H1 (cell line): ENCODE measurements around the gene CDKL1. TPM values are rescaled to one million over a fixed set of nuclear protein-coding genes. Genes with fewer than 3 reads are reported as not detected.

Source experiments
- SIX5 ChIP-seq: IDR thresholded peaks from 2 replicates; pipeline ENCODE4 v1.6.1; 2011; ENCODE audit warnings: mild to moderate bottlenecking, low read depth, low read length
- polyA plus RNA-seq, 7 experiments: library from polyadenylated mRNA; depleted of rRNA in 3 of 7; stranded (reverse) in 5 of 7; unstranded in 2 of 7; fragments of >200 nt in 5 of 7; fragments of 200-250 nt in 2 of 7; gene quantifications; 1 replicate in 5 of 7; 2 replicates in 1 of 7; 4 replicates in 1 of 7; pipeline versions ENCODE4 v1.2.1 to v1.2.3, GENCODE V29; 2011 to 2013; ENCODE audit warnings: missing spikeins in 2 of 7, mixed read lengths in 2 of 7
- total RNA-seq: library from RNA; stranded (reverse); fragmentation: NEBNext Ultra II Directional; extraction: Animal tissue kit (Norgen Biotek cat#: 25700); gene quantifications from 2 replicates; pipeline ENCODE4 v1.2.1, GENCODE V29; 2021
- TF ChIP-seq, protein P1 (sequence below): IDR thresholded peaks from 2 replicates; pipeline ENCODE4 v1.6.1; 2011; ENCODE audit warnings: low read depth, mild to moderate bottlenecking, low read length; ENCODE audit not compliant: insufficient read depth

The CDKL1 gene
- total and polyA plus RNA-seq, 2 of the 8 experiments (the other 6 are each of a cell fraction or from before 2014, with no cell fraction given): 1.2 to 2.2 TPM

DNA sequence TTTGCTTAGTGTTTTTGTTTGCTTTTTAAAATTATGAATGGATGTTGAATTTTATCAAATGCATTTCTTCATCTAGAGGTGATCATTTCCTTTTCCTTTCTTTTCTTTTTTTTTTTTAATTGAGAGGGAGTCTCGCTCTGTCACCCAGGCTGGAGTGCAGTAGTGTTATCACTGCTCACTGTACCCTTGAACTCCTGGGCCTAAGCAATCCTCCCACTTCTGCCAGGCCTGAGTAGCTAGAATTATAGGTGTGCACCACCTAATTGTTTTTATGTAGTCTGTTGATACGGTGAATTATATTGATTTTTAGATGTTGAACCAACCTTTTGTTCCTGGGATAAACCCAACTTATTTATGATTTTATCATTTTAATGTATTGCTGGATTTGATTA, 1.5 kb upstream of the CDKL1 start (continued):
- TF ChIP-seq, protein P1, sequence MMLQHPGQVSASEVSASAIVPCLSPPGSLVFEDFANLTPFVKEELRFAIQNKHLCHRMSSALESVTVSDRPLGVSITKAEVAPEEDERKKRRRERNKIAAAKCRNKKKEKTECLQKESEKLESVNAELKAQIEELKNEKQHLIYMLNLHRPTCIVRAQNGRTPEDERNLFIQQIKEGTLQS: no peak
- no peak for TF ChIP-seq SIX5
- TF ChIP-seq, all 59 proteins: peak for 0
